IMR-90 (cell line): ENCODE results near the gene ARHGAP10. TPM values are rescaled to one million over a fixed set of nuclear protein-coding genes. Genes with fewer than 3 reads are reported as not detected.

Source experiments
- ATAC-seq: fragments of 200-7000 bp; cut with Tn5 transposase; 2 replicates; pipeline ENCODE4 v1.9.1; 2020; ENCODE audit warnings: low read depth, mild to moderate bottlenecking, moderate library complexity
- BruUV-seq: library from RNA; stranded (reverse); fragments of 400-500 nt; replicated peaks from 2 replicates; lab custom pipeline; 2021; lab: Mats Ljungman, UMichigan
- CTCF ChIA-PET: fragments of 300-600 bp; formaldehyde crosslinking; extraction: SDS; loops from one replicate; lab custom pipeline; 2021; ENCODE audit warnings: antibody characterized with exemption; lab: Yijun Ruan, JAX
- POLR2A ChIA-PET: fragments of 300-600 bp; sonication (Branson Sonifier 250); formaldehyde crosslinking; loops from one replicate; lab custom pipeline; 2022; ENCODE audit warnings: antibody characterized with exemption; ENCODE audit not compliant: unreplicated experiment; lab: Charles Lee
- DNase-seq: peaks from one replicate; pipeline ENCODE4 v3.0.0; 2013
- H2AFZ ChIP-seq: replicated peaks from 2 replicates; pipeline ENCODE3; 2013; ENCODE audit warnings: low read length, mild to moderate bottlenecking; ENCODE audit not compliant: poor library complexity
- H2AK5ac ChIP-seq: 2 replicates; pipeline ENCODE4 v1.6.1; 2013; ENCODE audit warnings: low read depth, low read length, inconsistent platforms
- H2AK9ac ChIP-seq: replicated peaks from 2 replicates; pipeline ENCODE3; 2013; ENCODE audit warnings: mild to moderate bottlenecking, low read depth, low read length, moderate library complexity; ENCODE audit not compliant: poor library complexity
- H2BK120ac ChIP-seq: 2 replicates; pipeline ENCODE4 v1.6.1; 2013; ENCODE audit warnings: low read depth, low read length, inconsistent platforms
- H2BK15ac ChIP-seq: 3 replicates; pipeline ENCODE4 v1.6.1; 2013; ENCODE audit warnings: low read depth, low read length, inconsistent platforms
- H2BK20ac ChIP-seq: 2 replicates; pipeline ENCODE4 v1.6.1; 2013; ENCODE audit warnings: low read depth, mild to moderate bottlenecking, inconsistent platforms, low read length, moderate library complexity
- H2BK5ac ChIP-seq: 2 replicates; pipeline ENCODE4 v1.6.1; 2013; ENCODE audit warnings: mild to moderate bottlenecking, low read depth, low read length, inconsistent platforms; ENCODE audit not compliant: poor library complexity, severe bottlenecking
- H3K14ac ChIP-seq: replicated peaks from 2 replicates; pipeline ENCODE4 v1.6.1; 2013; ENCODE audit warnings: low read depth, low read length, inconsistent platforms
- H3K18ac ChIP-seq: 2 replicates; pipeline ENCODE4 v1.6.1; 2013; ENCODE audit warnings: low read depth, low read length, control low read depth
- H3K23ac ChIP-seq: 2 replicates; pipeline ENCODE4 v1.6.1; 2013; ENCODE audit warnings: low read depth, low read length, inconsistent platforms
- H3K27ac ChIP-seq: 2 replicates; pipeline ENCODE4 v1.5.1; 2013; ENCODE audit warnings: mild to moderate bottlenecking, control low read depth, low read length; ENCODE audit not compliant: insufficient read depth
- H3K27me3 ChIP-seq: 2 replicates; pipeline ENCODE4 v1.6.1; 2013; ENCODE audit warnings: low read length; ENCODE audit not compliant: control insufficient read depth, insufficient read depth
- H3K36me3 ChIP-seq: 2 replicates; pipeline ENCODE4 v1.6.1; 2013; ENCODE audit warnings: low read length, mixed read lengths; ENCODE audit not compliant: control insufficient read depth, insufficient read depth
- H3K4ac ChIP-seq: 2 replicates; pipeline ENCODE4 v1.6.1; 2013; ENCODE audit warnings: low read depth, low read length, inconsistent platforms
- H3K4me1 ChIP-seq: 2 replicates; pipeline ENCODE4 v1.6.1; 2013; ENCODE audit warnings: low read length, mixed read lengths; ENCODE audit not compliant: control insufficient read depth, insufficient read depth
- H3K4me2 ChIP-seq: 2 replicates; pipeline ENCODE4 v1.6.1; 2013; ENCODE audit warnings: low read depth, mild to moderate bottlenecking, control low read depth, low read length, moderate library complexity
- H3K4me3 ChIP-seq: 2 replicates; pipeline ENCODE4 v1.5.1; 2013; ENCODE audit warnings: low read depth, mild to moderate bottlenecking, control low read depth, low read length, moderate library complexity; ENCODE audit not compliant: insufficient read depth
- H3K56ac ChIP-seq: 2 replicates; pipeline ENCODE4 v1.6.1; 2013; ENCODE audit warnings: low read length, inconsistent platforms; ENCODE audit not compliant: insufficient read depth; ENCODE audit errors: extremely low read depth
- H3K79me1 ChIP-seq, 2 experiments: 2 replicates each; pipeline ENCODE4 v1.6.1; 2013; ENCODE audit warnings: low read length in 2 of 2, inconsistent platforms in 1 of 2, low read depth in 1 of 2
- H3K9ac ChIP-seq: 2 replicates; pipeline ENCODE4 v1.6.1; 2013; ENCODE audit warnings: low read depth, low read length, control low read depth
- H3K9me1 ChIP-seq: 2 replicates; pipeline ENCODE4 v1.6.1; 2013; ENCODE audit warnings: low read length, inconsistent platforms; ENCODE audit not compliant: insufficient read depth
- H3K9me3 ChIP-seq: 2 replicates; pipeline ENCODE4 v1.6.1; 2013; ENCODE audit warnings: low read length; ENCODE audit not compliant: control insufficient read depth, insufficient read depth
- H4K20me1 ChIP-seq: 2 replicates; pipeline ENCODE4 v1.6.1; 2013; ENCODE audit warnings: low read length, inconsistent platforms; ENCODE audit not compliant: insufficient read depth
- H4K5ac ChIP-seq: 2 replicates; pipeline ENCODE4 v1.6.1; 2013; ENCODE audit warnings: mild to moderate bottlenecking, low read depth, low read length, control low read depth
- H4K8ac ChIP-seq, 2 experiments: 2 replicates each; pipeline ENCODE4 v1.6.1; 2013; ENCODE audit warnings: low read depth in 2 of 2, low read length in 2 of 2, control low read depth in 1 of 2, inconsistent platforms in 1 of 2
- H4K91ac ChIP-seq: 2 replicates; pipeline ENCODE4 v1.6.1; 2013; ENCODE audit warnings: low read depth, low read length, inconsistent platforms; ENCODE audit not compliant: insufficient read depth
- BHLHE40 ChIP-seq: fragments of 150-350 bp; IDR thresholded peaks from 2 replicates; pipeline ENCODE4 v1.6.1; 2016; ENCODE audit warnings: mild to moderate bottlenecking, low read depth, low read length
- CEBPB ChIP-seq: IDR thresholded peaks from 2 replicates; pipeline ENCODE4 v1.6.1; 2012; ENCODE audit warnings: low read depth, low read length, improper control_type of control experiment
- CHD1 ChIP-seq: IDR thresholded peaks from 2 replicates; pipeline ENCODE4 v1.6.1; 2012; ENCODE audit warnings: low read depth, low read length, improper control_type of control experiment
- CTCF ChIP-seq: conservative IDR thresholded peaks from 2 replicates; pipeline ENCODE4 v1.5.1; 2012; ENCODE audit warnings: mild to moderate bottlenecking, low read depth, low read length, improper control_type of control experiment
- FOS ChIP-seq: fragments of 150-350 bp; IDR thresholded peaks from 2 replicates; pipeline ENCODE4 v1.6.1; 2016; ENCODE audit warnings: low read depth, low read length
- MAFK ChIP-seq: IDR thresholded peaks from 2 replicates; pipeline ENCODE4 v1.6.1; 2012; ENCODE audit warnings: low read depth, low read length, improper control_type of control experiment
- MAZ ChIP-seq: IDR thresholded peaks from 2 replicates; pipeline ENCODE4 v1.6.1; 2012; ENCODE audit warnings: low read depth, mild to moderate bottlenecking, low read length, improper control_type of control experiment, moderate library complexity, borderline replicate concordance
- MXI1 ChIP-seq: IDR thresholded peaks from 2 replicates; pipeline ENCODE4 v1.6.1; 2012; ENCODE audit warnings: low read depth, mild to moderate bottlenecking, low read length, moderate library complexity, borderline replicate concordance
- NFE2L2 ChIP-seq: fragments of 150-350 bp; IDR thresholded peaks from 2 replicates; pipeline ENCODE4 v1.6.1; 2016; ENCODE audit warnings: low read depth, mild to moderate bottlenecking, low read length
- POLR2A ChIP-seq: IDR thresholded peaks from 2 replicates; pipeline ENCODE4 v1.6.1; 2012; ENCODE audit warnings: mild to moderate bottlenecking, low read depth, low read length
- RAD21 ChIP-seq: IDR thresholded peaks from 2 replicates; pipeline ENCODE4 v1.6.1; 2012; ENCODE audit warnings: low read length, improper control_type of control experiment
- SMC3 ChIP-seq: fragments of 150-350 bp; IDR thresholded peaks from 2 replicates; pipeline ENCODE4 v1.6.1; 2016; ENCODE audit warnings: low read depth, mild to moderate bottlenecking, antibody characterized with exemption, low read length, moderate library complexity
- USF2 ChIP-seq: fragments of 150-350 bp; IDR thresholded peaks from 2 replicates; pipeline ENCODE4 v1.6.1; 2017; ENCODE audit warnings: mild to moderate bottlenecking, antibody characterized with exemption, low read length, low read depth
- WGBS, 2 experiments: methylation state at CpG; one replicate each; pipeline versions ENCODE4 v1.1.5 to v1.1.7; 2013; ENCODE audit warnings: missing lambda C conversion rate in 2 of 2; ENCODE audit not compliant: insufficient read length in 1 of 2; ENCODE audit errors: extremely low coverage in 2 of 2; 5-methylcytosine and 5-hydroxymethylcytosine counted together
- dilution Hi-C: fragments of 300-500 bp; cut with HindIII; formaldehyde crosslinking; loops from one replicate; pipeline ENCODE4 v1.14.3; 2018; ENCODE audit warnings: low sequenced_read_pairs; ENCODE audit not compliant: unreplicated experiment
- in situ Hi-C: fragments of 300-500 bp; cut with MboI; formaldehyde crosslinking; loops from 3 replicates; pipeline ENCODE4 v1.14.3; 2019; ENCODE audit warnings: low sequenced_read_pairs, inconsistent platforms, mixed read lengths
- intact Hi-C: fragments of 100-400 bp; cut with micrococcal nuclease; formaldehyde crosslinking; loops from 2 replicates; pipeline ENCODE4 v1.10.0; 2022
- polyA plus RNA-seq, 3 experiments: library from polyadenylated mRNA; depleted of rRNA; stranded (reverse); fragments of >200 nt; gene quantifications; 2 replicates each; pipeline ENCODE4 v1.2.3, GENCODE V29; 2012; ENCODE audit warnings: low replicate concordance in 1 of 3
- total RNA-seq: library from RNA; depleted of rRNA; stranded (reverse); fragments of >200 nt; gene quantifications from 2 replicates; pipeline ENCODE4 v1.2.3, GENCODE V29; 2012

The ARHGAP10 gene
- total and polyA plus RNA-seq, 2 of the 4 experiments (the other 2 are of a cell fraction) = 27.1 to 29.4 TPM

DNA sequence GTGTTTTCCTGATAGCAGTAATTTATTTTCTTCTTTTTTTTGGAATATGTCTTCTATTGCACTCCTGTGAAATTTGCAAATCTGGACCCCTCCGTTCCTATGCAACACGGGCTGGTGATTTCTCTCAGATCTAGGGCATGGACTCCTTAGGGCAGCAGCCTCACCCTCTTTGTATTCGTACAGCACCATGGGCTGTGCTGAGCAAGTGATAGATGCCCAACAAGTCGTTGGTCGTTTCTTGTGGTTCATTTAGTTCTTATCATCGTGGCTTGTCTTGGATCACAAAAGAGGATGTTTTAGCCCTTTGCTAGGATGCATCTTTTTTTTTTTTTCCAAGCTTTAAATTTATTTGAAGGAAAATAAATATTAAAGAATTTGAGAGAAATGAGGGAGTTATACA, 82.1 kb downstream of the ARHGAP10 start:
- Histone ChIP-seq H3K18ac (no peak overlapping the region), H4K5ac (no peak overlapping the region), H3K9ac (no peak overlapping the region), H4K8ac (no peak overlapping the region), H2AFZ (no peak overlapping the region), H3K27me3 (no peaks in the 10 kb centered on the region), H3K56ac (no peak overlapping the region), H3K4ac (no peak overlapping the region), H2BK15ac (no peak overlapping the region), H3K4me3 (no peak overlapping the region), H2BK20ac (no peak overlapping the region), H3K36me3 (no peaks in the 10 kb centered on the region; the same call in 1 of the 2 replicates), H3K9me1 (peaks cover 29% of the 10 kb centered on the region), H3K27ac (no peak overlapping the region), H3K79me1 (peaks cover 61 to 88% of the 10 kb centered on the region in 2 experiments), H3K23ac (no peak overlapping the region), H2AK5ac (no peak overlapping the region; the same call in 1 of the 2 replicates), H4K91ac (no peak overlapping the region), H2BK5ac (no peak overlapping the region), H3K4me2 (no peak overlapping the region), H3K9me3 (no peaks in the 10 kb centered on the region), H3K4me1 (peaks cover 4% of the 10 kb centered on the region), H3K14ac (0 out of 2 replicates have a peak overlapping the region, but pooled peaks have one; percentile 58), H4K20me1 (peaks cover 44% of the 10 kb centered on the region), H2AK9ac (no peak overlapping the region), H2BK120ac (no peak overlapping the region)
- ChIA-PET CTCF (interaction anchor here (1.1 kb wide), 1 partner anchor 17 kb away, joined by 4 read pairs; no protein-coding TSS in a partner anchor), POLR2A (interaction anchor here (0.6 kb wide), 1 partner anchor 14 kb away, joined by 3 read pairs; no protein-coding TSS in a partner anchor)
- dilution Hi-C loops (no loop called here), in situ Hi-C loops (no loop called here), intact Hi-C loops (no loop called here)
- DNase-seq (no peak), ATAC-seq (no peak)
- TF ChIP-seq RAD21 (no peak), CEBPB (no peak), MAFK (no peak), MXI1 (no peak), MAZ (no peak), NFE2L2 (no peak), FOS (no peak), USF2 (no peak), CHD1 (no peak), BHLHE40 (no peak), SMC3 (no peak), CTCF (no peak), POLR2A (no peak)
- WGBS, 2 experiments = 70% methylated on average over 4 of the region's 6 CpGs; no CpG with 5 or more reads in 1 of the 2 experiments
- no TSS peak for BruUV-seq
